Liver (tissue), 9 donors: ENCODE data around the gene OGDHL. TPM values are rescaled to one million over a fixed set of nuclear protein-coding genes. Genes with fewer than 3 reads are reported as not detected.

Source experiments
- DNase-seq: peaks from one replicate; pipeline ENCODE4 v3.0.0-alpha.2; 2017; ENCODE audit warnings: low spot score
- H3K27ac ChIP-seq, 2 donors: one replicate each; pipeline ENCODE4 v1.7.0; 2013; ENCODE audit warnings: inconsistent platforms in 2 of 2, low read length in 2 of 2, control low read depth in 1 of 2, low read depth in 1 of 2, mild to moderate bottlenecking in 1 of 2
- H3K27me3 ChIP-seq, 4 donors: one replicate each; pipeline versions ENCODE4 v1.6.1 to v1.7.0; 2013; ENCODE audit warnings: low read length in 3 of 4, inconsistent platforms in 1 of 4, mild to moderate bottlenecking in 1 of 4, moderate library complexity in 1 of 4; ENCODE audit not compliant: control insufficient read depth in 4 of 4, insufficient read depth in 4 of 4
- H3K36me3 ChIP-seq, 4 donors: one replicate each; pipeline versions ENCODE4 v1.6.1 to v1.7.0; 2013; ENCODE audit warnings: low read length in 3 of 4, mild to moderate bottlenecking in 3 of 4, low read depth in 1 of 4, moderate library complexity in 1 of 4; ENCODE audit not compliant: control insufficient read depth in 4 of 4, insufficient read depth in 3 of 4
- H3K4me1 ChIP-seq, 4 donors: one replicate each; pipeline versions ENCODE4 v1.6.1 to v1.7.0; 2013; ENCODE audit warnings: low read length in 3 of 4, mild to moderate bottlenecking in 3 of 4, moderate library complexity in 1 of 4; ENCODE audit not compliant: control insufficient read depth in 4 of 4, insufficient read depth in 4 of 4
- H3K4me3 ChIP-seq, 3 donors: one replicate each; pipeline versions ENCODE4 v1.6.1 to v1.7.0; 2013; ENCODE audit warnings: low read length in 3 of 3, control low read depth in 1 of 3, low read depth in 1 of 3, mild to moderate bottlenecking in 1 of 3
- H3K9ac ChIP-seq, 2 donors: one replicate each; pipeline ENCODE4 v1.7.0; 2013; ENCODE audit warnings: low read length in 2 of 2, mild to moderate bottlenecking in 2 of 2, moderate library complexity in 2 of 2, control low read depth in 1 of 2, low read depth in 1 of 2
- H3K9me3 ChIP-seq, 4 donors: one replicate each; pipeline versions ENCODE4 v1.6.1 to v1.7.0; 2013; ENCODE audit warnings: low read length in 3 of 4; ENCODE audit not compliant: control insufficient read depth in 4 of 4
- ATF3 ChIP-seq: IDR thresholded peaks from 2 replicates; pipeline ENCODE4 v1.6.1; 2016; ENCODE audit warnings: antibody characterized with exemption
- FOXA2 ChIP-seq: IDR thresholded peaks from 2 replicates; pipeline ENCODE4 v1.6.1; 2016; ENCODE audit warnings: antibody characterized with exemption
- GABPA ChIP-seq, 2 donors: IDR thresholded peaks in 1 of 2; conservative IDR thresholded peaks in 1 of 2; 2 replicates each; pipeline ENCODE4 v1.6.1; 2016; ENCODE audit warnings: antibody characterized with exemption in 2 of 2, mild to moderate bottlenecking in 1 of 2, moderate library complexity in 1 of 2
- HNF4G ChIP-seq: IDR thresholded peaks from 2 replicates; pipeline ENCODE4 v1.6.1; 2016; ENCODE audit warnings: antibody characterized with exemption
- JUND ChIP-seq, 2 donors: IDR thresholded peaks; 2 replicates each; pipeline ENCODE4 v1.6.1; 2016; ENCODE audit warnings: antibody characterized with exemption in 2 of 2
- MAX ChIP-seq: IDR thresholded peaks from 2 replicates; pipeline ENCODE4 v1.6.1; 2016; ENCODE audit warnings: antibody characterized with exemption
- NR2F2 ChIP-seq: IDR thresholded peaks from 2 replicates; pipeline ENCODE4 v1.6.1; 2016; ENCODE audit warnings: antibody characterized with exemption
- REST ChIP-seq: IDR thresholded peaks from 2 replicates; pipeline ENCODE4 v1.6.1; 2016; ENCODE audit warnings: antibody characterized with exemption, mild to moderate bottlenecking
- RXRA ChIP-seq, 2 donors: IDR thresholded peaks; 2 replicates each; pipeline ENCODE4 v1.6.1; 2017 to 2018; ENCODE audit warnings: antibody characterized with exemption in 2 of 2, mild to moderate bottlenecking in 1 of 2
- ZBTB33 ChIP-seq: IDR thresholded peaks from 2 replicates; pipeline ENCODE4 v1.6.1; 2016; ENCODE audit warnings: antibody characterized with exemption
- WGBS: extraction: QIAGEN DNeasy Blood & Tissue Kit; methylation state at CpG from one replicate; pipeline ENCODE4 v1.1.7; 2013; 5-methylcytosine and 5-hydroxymethylcytosine counted together
- polyA plus RNA-seq, 2 donors: library from polyadenylated mRNA; stranded (reverse) in 1 of 2; unstranded in 1 of 2; fragments of 200-250 nt in 1 of 2; fragments of >200 nt in 1 of 2; fragmentation: Nextera tagmentation in 1 of 2; extraction: Ambion mirVana in 1 of 2; gene quantifications; one replicate each; pipeline versions ENCODE4 v1.2.1 to v1.2.3, GENCODE V29; 2013 to 2015
- total RNA-seq, 2 donors: library from RNA; depleted of rRNA; stranded (reverse); fragments of >200 nt; gene quantifications; one replicate each; pipeline ENCODE4 v1.2.3, GENCODE V29; 2014
- donor health status: healthy.
- donor health status: healthy.
- donor health status: healthy.
- donor health status: healthy.
- donor health status: healthy.

OGDHL gene
- total and polyA plus RNA-seq, 4 donors, result 5.2 to 67.9 (median 49.7) TPM

- peaks cover 8 to 88% (median 41%) of the 10 kb centered on the region in 4 donors for H3K36me3 ChIP-seq
- TF ChIP-seq JUND (IDR thresholded peaks at IDR 0.05) (no peak), GABPA (IDR thresholded peaks at IDR 0.05 in 1 of 2, conservative IDR thresholded peaks at IDR 0.05 in 1 of 2) (no peak), MAX (no peak), NR2F2 (no peak)
Observed at GRCh38 chr10:49739426-49739825, 22.7 kb downstream of the OGDHL start.

GRCh38 chr10:49738616-49739360 lies 23.3 kb downstream of the OGDHL start:
- 89% methylated on average over 10 of the region's 10 CpGs for WGBS
- TF ChIP-seq GABPA (IDR thresholded peaks at IDR 0.05 in 1 of 2, conservative IDR thresholded peaks at IDR 0.05 in 1 of 2) (no peak), HNF4G (no peak), REST (no peak)
- peaks cover 6 to 86% (median 40%) of the 10 kb centered on the region in 4 donors for H3K36me3 ChIP-seq

More at GRCh38 chr10:49739426-49739825, 22.7 kb downstream of the OGDHL start:
- 93% methylated on average over 14 of the region's 14 CpGs for WGBS
- H3K4me3 ChIP-seq, result no peak overlapping the region
- no peak for DNase-seq
- no peak overlapping the region for H3K27ac ChIP-seq
- H3K9ac ChIP-seq, result no peak overlapping the region
- no peaks in the 10 kb centered on the region for H3K9me3 ChIP-seq
- H3K4me1 ChIP-seq, result no peaks in the 10 kb centered on the region
- H3K27me3 ChIP-seq, result no peaks in the 10 kb centered on the region

GRCh38 chr10:49737474-49738201 lies 24.5 kb downstream of the OGDHL start:
- no peak for DNase-seq

More at GRCh38 chr10:49738616-49739360, 23.3 kb downstream of the OGDHL start:
- Histone ChIP-seq H3K9ac (no peak overlapping the region), H3K4me1 (no peaks in the 10 kb centered on the region), H3K4me3 (no peak overlapping the region), H3K27me3 (no peaks in the 10 kb centered on the region), H3K9me3 (no peaks in the 10 kb centered on the region), H3K27ac (no peak overlapping the region)
- no peak for DNase-seq

More at GRCh38 chr10:49737474-49738201, 24.5 kb downstream of the OGDHL start:
- Histone ChIP-seq H3K27ac (no peak overlapping the region), H3K4me1 (no peaks in the 10 kb centered on the region), H3K4me3 (no peak overlapping the region), H3K36me3 (peaks cover 9 to 77% (median 35%) of the 10 kb centered on the region in 4 donors), H3K9me3 (no peaks in the 10 kb centered on the region), H3K27me3 (no peaks in the 10 kb centered on the region), H3K9ac (no peak overlapping the region)
- TF ChIP-seq ZBTB33 (no peak), HNF4G (no peak), JUND (IDR thresholded peaks at IDR 0.05) (no peak), RXRA (IDR thresholded peaks at IDR 0.05) (no peak), FOXA2 (no peak), NR2F2 (no peak), ATF3 (no peak)
- 92% methylated on average over 19 of the region's 19 CpGs for WGBS
